Germinal center (tissue), 1 donor: ENCODE measurements around the gene CCDC167.

ENCODE experiments used
- DNase-seq: peaks from one replicate; pipeline ENCODE4 v3.0.0; 2012; ENCODE audit warnings: mixed read lengths, low spot score

Gene CCDC167

DNA sequence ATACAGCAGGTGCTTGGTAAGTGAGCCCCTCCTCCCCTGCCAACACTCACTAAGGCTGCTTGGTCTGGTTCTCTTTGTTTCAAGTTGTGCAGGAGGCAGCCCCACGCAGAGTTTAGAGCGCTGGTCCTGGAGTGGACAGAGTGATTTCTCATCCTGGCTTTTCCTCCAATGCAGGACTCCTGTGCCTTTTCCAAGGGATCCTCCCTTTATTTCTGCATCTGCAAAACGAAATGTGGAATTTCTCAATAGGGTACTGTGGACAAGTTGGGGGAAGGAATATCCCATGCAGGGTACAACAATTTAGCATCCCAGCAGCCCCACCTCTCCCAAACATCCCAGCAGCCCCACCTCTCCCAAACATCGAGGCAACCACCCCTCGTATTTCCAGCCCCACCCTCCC is 30.6 kb upstream of the CCDC167 start:
- no peak for DNase-seq

DNA sequence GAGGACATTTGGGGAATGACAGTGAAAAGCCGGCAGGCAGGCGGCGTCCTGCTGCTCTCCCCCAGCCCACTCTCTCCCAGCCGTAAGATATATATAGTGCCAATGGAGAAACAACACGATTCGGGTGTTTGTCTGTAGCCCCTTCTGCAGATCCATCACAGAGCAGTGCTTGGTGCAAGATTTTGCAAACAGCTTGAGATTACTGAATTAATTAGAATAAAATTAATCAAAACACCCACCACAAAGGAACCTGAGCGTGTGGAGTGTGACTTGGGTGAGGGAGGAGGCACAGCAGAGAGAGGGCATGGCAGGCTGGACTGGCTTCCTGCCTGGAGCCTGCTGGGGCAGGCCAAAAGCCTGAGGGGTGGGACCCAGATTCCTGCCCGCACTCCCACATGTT is 28.8 kb upstream of the CCDC167 start:
- no peak for DNase-seq

DNA sequence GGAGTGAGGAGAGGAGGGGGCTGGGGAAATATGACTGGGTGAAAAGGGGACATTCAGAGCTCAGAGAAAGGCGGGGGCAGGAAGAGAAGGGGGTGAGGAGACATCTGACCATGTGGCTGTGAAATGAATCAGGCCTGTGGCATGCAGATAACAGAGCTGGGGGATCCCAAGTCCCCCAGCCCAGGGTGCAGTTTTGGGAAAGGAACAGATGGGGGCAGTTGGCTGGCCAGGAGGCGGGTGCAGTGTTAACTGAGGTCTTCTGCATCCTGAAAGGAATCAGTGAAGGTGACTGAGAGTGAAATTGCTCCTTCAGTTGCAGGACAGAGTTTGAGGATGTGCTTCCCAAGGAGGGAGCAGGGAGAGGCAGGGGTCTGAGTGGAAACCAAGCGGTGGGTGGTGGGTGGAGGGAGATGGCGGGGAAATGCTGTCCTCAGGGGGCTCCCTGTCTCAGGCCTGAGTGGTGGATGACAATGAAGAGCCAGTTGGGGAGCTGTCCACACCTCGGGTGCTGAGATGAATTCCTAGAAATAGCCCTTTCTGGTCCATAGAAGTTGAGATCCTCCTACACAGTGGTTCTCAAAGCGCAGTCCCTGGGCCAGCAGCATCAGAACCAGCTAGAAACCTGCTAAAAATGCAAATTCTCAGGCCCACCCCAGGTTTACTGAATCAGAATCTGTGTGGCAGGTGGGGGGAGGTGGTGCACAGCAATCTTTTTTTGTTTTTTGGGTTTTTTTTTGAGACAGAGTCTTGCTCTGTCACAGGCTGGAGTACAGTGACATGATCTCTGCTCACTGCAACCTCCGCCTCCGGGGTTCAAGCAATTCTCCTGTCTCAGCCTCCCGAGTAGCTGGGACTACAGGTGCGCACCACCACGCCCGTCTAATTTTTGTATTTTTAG is 26.0 kb upstream of the CCDC167 start:
- peak; percentile 41 for DNase-seq

DNA sequence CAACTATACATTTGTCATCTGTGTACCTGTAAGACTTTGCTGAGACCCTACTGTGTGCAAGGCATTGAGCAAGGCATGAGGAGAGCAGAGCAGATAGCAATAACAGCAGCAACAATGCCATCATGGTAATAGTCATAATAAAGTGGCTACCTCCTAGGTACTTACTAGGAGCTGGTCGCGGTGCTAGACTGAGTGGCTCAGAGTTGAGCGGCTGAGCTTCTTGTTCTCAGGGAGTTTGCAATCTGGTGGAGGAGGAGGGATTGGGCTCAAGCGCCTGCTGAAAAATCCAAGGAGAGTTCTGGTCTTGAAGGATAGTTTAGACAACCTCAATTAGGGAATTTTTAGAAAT is 25.3 kb upstream of the CCDC167 start:
- no peak for DNase-seq

DNA sequence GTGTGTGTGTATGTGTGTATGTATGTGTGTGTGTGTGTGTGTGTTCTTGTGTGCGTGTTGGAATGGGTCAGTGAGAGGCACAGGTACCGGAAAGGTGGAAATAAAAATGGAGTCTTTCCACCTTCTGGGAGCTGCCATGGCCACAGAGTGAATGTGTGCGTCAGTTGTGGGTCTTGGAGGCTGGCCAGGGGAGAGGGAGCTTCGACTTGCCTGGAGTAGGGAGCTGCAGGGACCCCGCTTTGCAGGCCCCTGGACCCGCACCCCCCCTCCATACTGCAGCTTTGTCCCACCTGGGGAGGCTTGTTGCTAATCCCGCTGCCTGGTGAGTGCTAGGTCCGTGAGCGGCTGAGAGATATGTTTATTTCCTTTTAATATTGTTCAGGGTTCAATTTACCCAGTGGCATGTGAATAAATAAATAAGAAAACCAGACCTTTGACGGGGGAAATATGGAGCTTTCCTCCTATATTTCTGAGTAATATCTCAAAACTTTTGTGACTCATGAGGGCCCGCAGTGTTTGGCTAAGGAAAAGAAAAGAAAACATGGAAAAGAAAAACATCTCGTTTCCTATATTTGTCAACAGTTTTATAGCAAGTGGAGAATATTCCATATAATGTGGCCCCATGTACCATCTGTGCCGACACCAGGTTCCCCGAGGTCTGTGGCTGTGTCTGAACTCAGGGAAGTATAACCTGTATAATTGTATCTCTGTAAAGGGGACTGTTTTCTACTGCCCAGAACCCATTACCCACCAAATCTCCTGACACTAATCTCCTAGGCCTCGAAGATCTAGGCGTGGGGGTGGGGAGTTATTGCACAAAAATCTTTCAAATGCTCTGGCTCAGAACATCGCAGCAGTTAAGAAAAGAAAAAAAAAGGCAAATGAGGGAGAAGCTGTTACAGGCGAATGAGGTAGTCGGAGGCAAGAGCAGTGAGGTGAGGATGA is 24.6 kb upstream of the CCDC167 start:
- no peak for DNase-seq

DNA sequence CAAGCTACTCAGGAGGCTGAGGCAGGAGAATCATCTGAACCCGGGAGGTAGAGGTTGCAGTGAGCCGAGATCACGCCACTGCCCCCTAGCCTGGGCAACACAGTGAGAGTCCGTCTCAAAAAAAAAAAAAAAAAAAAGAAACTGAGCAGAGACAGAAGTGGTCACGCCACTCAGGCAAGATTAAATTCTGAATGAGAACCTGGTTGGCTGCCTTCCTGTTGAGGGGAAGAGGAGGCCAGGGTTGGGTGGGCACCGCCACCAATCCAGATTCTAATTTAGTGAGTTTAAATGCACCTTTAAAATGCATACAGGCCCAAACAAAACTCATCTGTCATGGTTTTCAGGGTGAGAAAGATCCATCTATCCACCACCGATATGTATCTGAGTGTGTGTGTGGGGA is 23.7 kb upstream of the CCDC167 start:
- DNase-seq, result no peak

DNA sequence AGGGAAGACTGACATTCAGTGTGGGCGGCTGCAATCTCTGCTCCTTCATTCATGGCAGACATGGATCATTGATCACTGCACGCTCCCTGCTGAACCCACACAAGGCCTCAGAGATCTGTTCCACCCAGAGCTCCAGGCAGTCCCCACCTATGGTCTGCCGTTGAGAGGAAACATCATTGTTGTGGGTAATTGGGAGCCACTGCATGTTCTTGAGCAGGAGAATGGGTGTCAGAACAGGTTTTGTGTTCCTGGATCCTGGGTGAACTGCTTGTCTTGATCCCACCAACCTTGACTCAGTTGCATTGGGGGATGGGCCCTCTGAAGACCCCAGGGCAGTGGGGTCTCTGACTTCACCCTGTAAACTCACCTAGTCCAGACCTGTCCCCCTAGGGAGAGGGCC is 23.1 kb upstream of the CCDC167 start:
- no peak for DNase-seq

DNA sequence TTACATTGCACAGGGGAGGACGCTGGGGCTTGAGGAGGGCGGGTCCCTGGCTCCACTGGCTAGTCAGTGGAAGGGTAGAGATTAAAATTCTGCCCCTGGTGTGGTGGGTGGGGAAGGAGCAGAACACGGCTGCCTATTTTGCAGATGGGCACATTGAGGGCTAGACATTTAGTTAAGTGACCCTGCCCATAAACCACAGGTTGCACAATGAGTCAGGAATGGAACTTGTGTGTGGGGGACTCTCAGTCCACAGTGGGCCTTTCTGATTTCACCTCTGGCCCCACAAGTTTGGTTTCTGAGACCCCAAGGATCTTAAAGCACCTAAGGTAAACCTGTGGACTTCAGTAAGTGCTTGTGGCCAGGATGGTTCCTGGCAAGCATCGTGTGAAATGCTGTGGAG is 22.0 kb upstream of the CCDC167 start:
- DNase-seq, result no peak

DNA sequence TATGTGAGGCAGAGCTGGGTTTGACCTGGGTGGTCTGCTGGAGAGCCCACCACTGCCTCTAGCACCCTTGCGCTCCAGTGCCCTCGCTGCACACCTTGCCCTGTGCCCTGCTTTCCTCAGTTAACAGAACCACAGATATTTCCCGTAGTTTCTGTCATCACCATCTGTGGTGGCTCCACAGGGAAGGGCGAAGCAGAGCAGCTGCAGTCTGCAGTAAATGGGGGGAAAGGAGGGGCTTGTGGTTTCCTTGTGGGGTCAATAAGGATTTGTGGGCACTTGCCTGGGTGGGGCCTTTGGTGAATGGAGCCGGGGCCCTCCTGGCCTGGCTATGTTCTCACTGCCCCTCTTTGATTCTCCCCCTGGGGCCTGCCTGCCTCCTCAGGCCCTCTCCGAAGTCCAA is 21.2 kb upstream of the CCDC167 start:
- no peak for DNase-seq

DNA sequence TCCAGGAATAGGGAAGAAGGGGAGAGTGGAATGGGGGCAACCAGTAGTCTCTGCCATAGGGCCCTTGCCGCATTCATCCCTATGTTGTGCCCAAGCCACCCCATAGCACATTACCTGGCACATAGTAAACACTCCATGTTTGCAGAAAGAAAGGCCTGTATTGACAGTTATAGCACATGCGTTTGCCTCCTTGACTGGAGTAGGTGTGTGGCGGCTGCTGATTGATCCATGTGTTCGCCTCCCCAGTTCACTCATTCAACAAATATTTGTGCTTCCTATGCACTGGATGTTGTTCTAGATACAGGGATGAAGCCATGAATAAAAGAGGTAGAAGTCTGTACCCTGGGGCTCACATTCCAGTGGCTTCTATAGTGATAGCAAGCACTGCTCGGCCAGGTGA is 19.8 kb upstream of the CCDC167 start:
- no peak for DNase-seq

DNA sequence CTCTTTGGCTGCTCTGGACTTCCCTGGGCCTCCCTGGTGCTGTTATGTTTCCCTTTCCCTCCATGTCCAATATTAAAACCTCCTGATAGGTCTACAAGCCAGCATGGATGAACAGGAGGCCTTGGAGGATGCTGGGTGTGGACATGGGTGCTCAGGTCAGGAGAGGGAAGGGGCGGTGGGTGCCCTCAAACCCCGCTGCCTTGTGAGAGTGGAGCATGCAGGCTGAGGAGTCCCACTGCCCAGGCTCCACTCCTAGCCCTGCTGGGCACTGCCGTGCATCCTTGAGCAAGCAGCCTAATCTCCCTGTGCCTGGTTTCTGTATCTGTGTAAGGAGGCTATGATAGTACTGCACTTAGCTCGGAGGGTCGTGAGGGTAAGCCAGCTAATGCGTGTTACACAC is 18.4 kb upstream of the CCDC167 start:
- no peak for DNase-seq

DNA sequence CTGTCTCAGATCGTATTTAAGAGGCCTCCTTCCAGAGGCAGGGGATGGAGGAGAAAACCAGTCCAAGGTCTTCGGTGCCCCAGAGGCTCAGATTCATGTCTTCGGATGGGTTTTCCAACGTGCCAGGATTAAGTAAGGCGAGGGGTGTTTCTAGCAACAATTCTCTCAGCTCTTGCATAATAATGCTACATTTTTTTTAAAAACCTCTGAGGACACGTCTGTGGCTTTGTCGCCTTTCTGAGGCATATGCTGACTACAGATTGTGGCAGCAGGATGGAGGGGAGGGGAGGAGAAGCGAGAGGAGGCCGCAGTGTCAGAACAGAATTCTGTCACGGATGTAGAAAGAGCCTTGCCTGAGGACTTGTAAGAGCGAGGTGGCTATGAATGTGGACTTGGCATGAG is 17.7 kb upstream of the CCDC167 start:
- no peak for DNase-seq

DNA sequence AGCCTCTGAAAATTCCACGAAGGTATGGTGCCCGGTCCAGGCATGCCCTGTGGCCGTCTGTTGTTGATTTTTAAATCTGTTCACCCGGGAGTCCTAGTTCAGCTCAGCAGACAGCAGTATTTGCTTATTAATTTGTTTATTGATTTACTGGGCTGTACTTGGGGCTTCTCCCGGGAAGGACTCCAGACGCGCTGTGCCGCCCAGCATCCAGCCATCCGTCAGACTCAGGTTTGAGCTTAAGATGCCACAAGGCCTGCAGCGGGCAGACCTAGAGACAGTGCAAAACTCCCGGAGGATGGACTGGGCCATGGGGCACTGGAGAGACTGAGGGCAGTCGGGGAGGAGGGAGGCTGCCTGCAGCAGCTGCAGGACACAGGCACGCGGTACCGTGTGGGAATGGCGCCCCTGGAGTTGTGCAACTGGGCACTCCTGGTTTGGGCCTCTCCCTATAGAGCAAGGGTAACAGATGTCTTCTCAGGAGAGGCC is 17.3 kb upstream of the CCDC167 start:
- DNase-seq, result no peak

DNA sequence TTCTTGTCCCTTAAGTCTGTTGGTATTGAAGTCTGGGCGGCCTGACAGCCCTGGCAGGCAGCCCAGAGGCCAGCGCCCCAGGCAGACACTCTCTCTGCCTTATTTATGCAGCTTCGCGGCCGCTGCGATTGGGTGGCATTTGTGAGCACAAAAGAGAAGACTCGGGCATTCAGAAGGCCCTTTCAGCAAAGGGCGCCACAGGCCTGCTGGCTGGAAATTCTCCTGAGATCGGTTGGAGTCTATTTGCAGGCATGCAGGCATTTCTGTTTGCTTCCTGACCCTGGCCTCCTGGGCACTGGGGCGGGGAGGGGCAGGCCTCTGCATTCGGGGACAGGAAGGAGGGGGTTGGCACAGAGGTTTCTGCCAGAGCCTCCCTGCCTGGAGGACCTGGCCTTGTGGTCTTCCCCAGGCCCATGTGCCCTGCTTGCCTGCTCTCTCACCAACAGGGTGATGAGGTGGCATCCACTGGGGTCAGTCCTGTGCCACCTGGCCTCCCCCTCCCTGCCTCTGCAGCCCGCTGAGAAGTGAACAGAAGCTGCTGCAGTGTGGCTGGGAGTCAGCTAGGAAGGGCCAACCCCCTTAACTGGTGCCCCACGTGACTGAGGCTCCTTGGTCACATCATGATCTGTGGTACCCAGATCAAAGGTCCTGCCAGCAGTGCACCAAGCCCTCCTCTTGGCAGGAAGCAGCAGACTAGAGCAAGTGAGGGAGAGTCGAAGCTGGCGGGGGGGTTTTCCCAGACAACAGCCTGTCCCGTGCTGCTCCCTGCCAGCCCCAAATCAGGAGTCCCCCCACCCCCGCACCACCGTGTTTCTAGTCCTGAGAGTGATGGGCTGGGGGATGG is 16.6 kb upstream of the CCDC167 start:
- peak; percentile 62 for DNase-seq

DNA sequence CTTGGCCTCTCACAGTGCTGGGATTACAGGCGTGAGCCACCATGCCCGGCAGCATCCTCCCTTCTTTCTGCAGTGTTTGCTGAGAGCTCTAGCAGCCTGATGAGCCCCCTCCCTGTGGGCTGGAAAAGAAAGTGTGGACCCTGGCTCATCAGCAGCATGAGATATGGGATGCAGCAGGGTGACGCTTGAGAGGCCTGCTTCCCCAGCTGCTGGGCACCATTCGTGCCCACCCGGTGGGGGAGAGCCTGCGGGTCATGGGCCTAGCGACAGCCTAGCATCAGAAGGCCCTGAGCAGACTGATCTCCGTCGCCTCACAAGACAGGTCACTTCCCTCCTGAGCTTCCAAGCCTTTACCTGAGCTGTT is 16.0 kb upstream of the CCDC167 start:
- no peak for DNase-seq

DNA sequence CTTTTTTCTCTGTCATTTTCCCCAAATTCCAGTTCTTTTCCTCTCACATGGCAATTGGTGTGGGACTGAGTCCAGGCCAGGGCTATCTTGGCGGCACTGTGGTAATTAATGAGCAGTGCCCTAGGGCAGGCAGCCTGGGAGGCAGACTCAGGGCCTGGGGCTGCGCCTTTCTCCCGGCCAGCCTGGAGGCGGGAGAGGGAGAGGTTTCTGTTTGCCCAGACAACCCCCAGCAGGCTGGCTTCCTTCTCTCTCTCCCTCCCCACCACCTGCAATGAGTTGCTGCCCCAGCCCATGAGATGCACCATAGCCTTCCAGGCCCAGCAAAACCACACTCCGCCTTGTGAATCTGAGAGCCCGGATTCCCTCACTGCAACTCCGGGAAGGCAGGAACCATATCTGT is 15.1 kb upstream of the CCDC167 start:
- DNase-seq, result no peak

DNA sequence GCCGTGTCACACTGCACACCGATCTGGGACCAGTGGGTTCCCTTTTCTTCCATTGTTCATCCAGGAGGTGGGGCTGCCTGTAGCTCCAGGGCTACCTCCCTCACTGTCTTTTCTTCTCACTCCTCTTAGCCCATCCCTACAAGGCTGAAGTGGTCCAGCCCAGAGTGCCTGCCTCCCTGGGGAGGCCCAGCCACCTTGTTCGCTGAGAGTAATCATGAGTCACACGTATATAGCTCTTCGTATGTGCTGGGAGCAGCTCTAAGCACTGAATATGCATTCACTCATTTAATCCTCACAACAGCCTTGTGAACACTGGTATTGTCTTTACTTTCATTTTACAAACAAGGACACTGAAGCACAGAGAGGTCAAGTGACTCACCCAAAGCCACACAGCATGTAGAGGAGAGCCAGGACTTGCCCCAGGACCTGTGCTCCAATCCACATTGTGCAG is 14.7 kb upstream of the CCDC167 start:
- DNase-seq, result no peak

DNA sequence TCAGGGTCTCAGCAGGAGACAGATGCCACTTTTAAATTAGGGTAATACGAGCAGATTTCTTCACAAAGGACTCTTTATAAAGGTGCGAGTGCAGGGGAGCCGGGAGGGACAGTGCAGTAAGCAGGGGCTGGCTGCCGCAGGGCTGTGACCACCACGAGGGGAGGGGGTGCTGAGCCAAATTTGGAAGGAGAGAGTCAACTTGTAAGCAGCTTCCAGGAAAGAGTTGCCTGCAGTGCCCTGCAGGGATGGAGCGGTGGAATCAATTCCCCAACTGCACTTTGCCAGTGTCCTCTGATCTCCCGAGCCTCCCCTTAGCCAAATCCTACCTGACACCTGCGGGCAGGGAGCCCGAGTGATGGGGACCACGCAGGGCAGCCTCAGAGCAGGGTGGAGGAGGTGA is 13.9 kb upstream of the CCDC167 start:
- no peak for DNase-seq

DNA sequence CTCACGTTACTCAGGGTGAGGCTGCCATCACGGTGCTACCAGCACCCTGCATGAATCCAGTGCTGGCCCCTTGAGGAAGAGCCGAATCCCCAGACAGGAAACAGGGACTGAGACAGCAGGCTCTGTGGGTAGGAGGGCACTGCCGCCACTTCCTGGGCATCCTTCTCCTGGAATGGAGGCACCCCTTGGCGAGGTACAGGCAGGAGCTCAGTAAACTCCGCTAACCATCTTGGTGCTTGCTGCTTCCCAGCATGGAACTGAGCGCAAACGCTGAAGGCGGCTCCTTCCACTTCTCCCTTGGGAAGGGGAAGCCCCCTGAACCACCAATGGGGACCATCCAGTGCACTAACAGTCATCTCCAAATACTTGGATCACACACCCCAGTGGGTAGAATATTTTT is 13.5 kb upstream of the CCDC167 start:
- DNase-seq, result no peak

DNA sequence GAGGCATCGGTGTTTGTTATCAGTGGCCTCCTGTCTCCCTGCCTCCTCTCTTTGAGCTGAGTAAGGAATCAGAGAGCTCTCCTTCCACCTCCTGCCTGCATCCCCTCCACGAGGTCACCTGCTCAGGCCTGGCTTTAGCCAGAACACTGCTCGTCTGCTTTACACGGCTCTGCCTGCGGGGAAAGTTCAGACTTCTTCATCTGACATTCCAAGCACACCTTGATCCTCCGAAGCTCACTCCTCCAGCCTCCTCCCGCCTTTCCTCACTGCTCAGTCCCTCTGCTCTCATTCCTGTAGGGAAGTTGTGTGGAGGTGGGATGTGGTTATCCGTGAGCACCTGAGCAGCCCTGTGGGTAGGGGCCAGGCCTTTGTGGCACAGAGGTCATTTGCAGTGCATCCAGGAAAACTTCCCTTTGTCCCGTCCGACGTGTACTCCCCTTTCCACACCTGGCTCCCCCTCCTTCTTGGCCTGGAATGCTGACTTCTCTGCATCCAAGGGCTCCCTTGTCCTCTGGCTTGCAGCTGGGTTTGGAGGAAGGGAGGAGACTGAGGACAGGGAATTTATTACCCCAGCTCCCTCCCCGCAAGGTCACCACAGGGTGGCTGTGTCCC is 12.8 kb upstream of the CCDC167 start:
- DNase-seq, result no peak

DNA sequence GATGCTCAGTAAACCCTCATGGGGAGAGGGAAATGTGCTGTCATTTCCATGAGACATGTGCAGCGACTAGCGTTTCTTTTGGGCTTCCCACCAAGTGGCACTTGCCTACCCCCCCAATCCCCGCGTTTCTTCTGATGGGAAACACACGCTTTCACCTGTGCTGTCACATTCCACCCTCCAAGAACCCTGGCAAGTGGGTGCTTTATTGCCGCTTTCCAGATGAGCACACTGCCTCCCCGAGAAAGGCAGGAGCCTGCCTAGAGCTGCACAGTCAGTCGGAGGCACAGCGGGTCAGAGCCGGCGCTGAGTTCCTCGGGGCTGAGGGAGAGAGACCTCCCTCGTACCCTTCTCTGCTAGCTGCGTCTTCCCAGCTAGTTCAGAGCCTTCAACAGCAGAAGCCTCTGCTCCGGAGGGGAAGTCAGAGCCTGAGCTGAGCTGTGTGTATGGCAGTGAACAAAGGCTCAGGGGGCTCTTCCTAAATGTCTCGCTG is 12.3 kb upstream of the CCDC167 start:
- DNase-seq, result no peak

DNA sequence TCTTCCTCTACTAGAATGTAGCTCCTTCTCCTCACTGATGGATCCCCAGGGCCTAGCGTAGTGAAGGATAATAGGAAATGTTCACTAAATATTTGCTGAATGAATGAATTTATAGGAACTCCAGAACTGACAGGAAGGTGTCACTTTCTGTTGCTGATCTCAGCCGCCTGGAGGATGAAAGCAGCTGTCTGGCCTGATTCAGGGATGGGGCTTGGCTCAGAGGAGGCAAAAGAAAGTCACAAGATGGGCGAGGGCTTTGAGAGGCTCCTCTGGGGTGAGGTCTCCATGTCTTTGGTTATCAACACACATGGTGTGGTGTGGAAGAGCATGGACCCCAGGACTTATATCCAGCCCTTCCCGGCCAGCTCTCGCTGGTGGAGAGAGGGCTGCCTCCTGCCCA is 11.5 kb upstream of the CCDC167 start:
- DNase-seq, result no peak
